ENCODE measurements around the gene BRSK2.
"Not testable (repeated sequence)": the region's sequence is repeated elsewhere in the genome, so short reads cannot be mapped to it uniquely, and the experiment has no call there.

The BRSK2 gene

DNA sequence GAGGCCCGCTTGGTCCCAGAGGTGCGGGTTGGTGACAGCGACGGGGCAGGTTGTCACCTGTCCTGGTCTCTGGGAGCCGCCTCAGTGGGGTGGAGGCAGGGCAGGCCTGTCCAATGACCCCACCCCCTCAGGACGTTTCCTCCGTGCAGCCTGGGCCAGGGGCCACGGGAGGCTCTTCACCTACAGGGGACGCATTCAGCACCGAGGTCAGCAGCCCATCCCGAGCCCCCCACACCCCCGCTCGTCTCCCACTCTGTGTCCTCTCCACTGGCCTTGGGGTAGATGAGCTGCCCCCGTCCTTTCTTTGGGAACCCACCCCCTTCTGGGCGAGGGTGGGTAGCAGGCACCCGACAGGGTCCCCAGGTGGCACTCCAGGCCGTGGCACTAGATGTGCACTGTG, 35.7 kb downstream of the BRSK2 start:
- no peak for DNase-seq (ENCODE audit: insufficient read length, low spot score)

DNA sequence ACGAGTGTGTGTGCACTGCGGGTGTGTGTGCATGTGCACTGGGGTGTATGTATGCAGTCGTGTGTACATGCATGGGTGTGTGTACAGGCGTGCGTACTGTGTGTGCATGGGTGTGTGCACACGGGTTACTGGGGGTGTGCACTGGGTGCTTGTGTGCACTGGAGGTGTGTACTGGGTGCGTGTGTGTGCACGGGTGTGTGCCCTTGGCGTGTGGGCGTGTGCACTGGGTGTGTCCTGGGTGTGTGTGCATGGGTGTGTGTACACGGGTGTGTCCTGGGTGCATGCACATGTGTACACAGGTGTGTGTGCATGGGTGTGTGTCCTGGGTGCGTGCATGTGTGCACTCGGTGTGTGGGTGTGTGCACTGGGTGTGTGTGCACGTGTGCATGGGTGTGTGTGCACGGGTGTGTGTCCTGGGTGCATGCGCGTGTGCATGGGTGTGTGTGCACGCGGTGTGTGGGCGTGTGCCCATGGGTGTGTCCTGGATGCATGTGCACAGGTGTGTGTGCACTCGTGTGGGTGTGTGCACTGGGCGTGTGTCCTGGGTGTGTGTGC, 39.1 kb downstream of the BRSK2 start:
- TF ChIP-seq, protein P1, sequence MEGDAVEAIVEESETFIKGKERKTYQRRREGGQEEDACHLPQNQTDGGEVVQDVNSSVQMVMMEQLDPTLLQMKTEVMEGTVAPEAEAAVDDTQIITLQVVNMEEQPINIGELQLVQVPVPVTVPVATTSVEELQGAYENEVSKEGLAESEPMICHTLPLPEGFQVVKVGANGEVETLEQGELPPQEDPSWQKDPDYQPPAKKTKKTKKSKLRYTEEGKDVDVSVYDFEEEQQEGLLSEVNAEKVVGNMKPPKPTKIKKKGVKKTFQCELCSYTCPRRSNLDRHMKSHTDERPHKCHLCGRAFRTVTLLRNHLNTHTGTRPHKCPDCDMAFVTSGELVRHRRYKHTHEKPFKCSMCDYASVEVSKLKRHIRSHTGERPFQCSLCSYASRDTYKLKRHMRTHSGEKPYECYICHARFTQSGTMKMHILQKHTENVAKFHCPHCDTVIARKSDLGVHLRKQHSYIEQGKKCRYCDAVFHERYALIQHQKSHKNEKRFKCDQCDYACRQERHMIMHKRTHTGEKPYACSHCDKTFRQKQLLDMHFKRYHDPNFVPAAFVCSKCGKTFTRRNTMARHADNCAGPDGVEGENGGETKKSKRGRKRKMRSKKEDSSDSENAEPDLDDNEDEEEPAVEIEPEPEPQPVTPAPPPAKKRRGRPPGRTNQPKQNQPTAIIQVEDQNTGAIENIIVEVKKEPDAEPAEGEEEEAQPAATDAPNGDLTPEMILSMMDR (IDR thresholded peaks at IDR 0.05; ENCODE audit: insufficient read depth, missing control alignments): no peak
- FAIRE-seq: no peak

More for the DNA sequence above, 35.7 kb downstream of the BRSK2 start:
- TF ChIP-seq, protein P1 (IDR thresholded peaks at IDR 0.05; ENCODE audit: insufficient read depth, missing control alignments): no peak
- FAIRE-seq: no peak

DNA sequence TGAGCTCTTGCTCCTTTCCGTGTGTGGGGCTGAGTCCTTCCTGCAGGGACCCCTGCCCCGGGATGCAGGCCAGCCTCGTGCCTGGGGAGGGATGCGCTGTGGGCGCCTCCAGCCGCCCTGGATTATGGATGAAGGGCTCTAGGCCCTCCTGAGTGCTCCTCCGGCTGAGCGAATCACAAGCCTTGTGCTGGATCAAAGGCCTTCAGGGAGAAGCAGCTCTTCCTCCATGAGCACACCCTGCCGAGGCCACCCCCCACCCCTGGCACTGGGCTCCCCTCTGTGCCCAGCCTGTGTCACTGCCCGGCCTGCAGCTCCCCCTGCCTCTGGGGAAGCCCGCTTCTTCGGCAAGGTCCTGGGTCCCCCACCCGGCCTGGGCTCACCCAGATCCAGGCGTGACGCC, 43.8 kb downstream of the BRSK2 start:
- TF ChIP-seq, protein P1 (IDR thresholded peaks at IDR 0.05; ENCODE audit: insufficient read depth, missing control alignments): no peak
- FAIRE-seq (no peak), DNase-seq (ENCODE audit: insufficient read length, low spot score) (no peak)

More for the DNA sequence above, 39.1 kb downstream of the BRSK2 start:
- no peak for DNase-seq (ENCODE audit: insufficient read length, low spot score)

DNA sequence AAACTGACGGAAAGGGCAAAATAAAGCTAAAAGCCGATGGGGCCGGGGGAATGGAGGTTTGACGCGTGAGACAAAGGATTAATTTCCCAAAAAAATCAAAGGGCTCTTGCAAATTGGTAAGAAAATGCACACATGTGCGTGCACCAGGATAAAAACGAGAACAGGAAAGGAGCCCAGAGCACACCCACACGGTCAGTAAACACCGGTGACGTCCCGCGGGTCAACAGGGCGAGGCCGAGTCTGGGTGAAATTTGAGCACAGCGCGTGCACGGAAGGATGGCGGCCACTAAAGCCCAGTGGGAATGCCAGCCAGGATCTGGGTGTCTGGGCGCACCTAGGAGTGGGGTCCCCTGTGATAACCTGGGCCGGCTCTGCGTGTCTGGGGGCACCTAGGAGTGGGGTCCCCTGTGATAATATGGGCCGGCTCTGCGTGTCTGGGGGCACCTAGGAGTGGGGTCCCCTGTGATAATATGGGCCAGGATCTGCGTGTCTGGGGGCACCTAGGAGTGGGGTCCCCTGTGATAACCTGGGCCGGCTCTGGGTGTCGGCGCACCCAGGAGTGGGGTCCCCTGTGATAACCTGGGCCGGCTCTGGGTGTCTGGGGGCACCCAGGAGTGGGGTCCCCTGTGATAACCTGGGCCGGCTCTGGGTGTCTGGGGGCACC, 44.4 kb downstream of the BRSK2 start:
- TF ChIP-seq, protein P1 (IDR thresholded peaks at IDR 0.05; ENCODE audit: insufficient read depth, missing control alignments): no peak
- DNase-seq (ENCODE audit: insufficient read length, low spot score) (no peak), FAIRE-seq (no peak)

DNA sequence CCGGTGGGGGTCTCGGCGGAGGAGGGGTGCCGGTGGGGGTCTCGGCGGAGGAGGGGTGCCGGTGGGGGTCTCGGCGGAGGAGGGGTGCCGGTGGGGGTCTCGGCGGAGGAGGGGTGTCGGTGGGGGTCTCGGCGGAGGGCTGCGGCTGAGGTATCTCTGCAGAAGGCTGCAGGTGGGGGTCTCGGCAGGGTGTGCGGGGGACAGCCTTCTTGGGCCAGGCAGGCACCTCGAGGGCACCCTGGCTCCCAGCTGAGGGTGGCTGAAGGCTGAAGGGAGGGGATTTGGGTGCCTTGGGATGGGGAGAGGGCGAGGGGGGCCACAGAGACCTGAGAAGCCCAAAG, 45.7 kb downstream of the BRSK2 start:
- DNase-seq (ENCODE audit: insufficient read length, low spot score); FAIRE-seq: not testable (repeated sequence)

DNA sequence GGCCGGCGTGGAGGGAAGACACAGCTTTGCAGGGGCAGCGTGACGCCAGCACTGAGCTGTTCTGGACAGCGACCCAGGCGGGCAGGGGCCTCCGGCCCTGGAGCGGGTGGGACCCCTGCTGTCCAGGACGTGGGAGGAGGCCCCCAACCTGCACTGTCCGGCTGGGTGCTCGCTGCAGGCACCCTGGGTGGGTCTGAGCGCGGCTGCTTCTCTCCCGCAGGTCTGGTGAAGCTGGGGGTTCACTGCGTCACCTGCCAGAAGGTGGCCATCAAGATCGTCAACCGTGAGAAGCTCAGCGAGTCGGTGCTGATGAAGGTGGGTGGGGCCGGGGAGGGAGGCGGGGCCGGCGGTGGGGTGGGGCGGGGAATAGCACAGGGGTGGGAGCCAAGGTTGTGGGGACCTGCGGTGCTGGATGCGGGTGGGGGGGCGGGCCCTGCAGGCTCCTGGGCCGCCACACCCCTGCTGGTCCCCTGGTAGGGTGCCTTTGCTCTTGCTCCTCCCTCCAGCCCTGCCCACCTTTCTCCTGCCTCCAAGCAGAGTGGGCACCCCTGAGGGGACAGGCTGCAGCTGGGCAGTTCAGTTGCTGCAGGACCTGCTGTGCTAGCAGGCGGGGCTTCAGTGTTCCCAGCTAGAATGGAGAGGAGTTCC, 46.2 kb downstream of the BRSK2 start:
- TF ChIP-seq, protein P1 (IDR thresholded peaks at IDR 0.05; ENCODE audit: insufficient read depth, missing control alignments): no peak
- FAIRE-seq: no peak
- DNase-seq (ENCODE audit: insufficient read length, low spot score): no peak

DNA sequence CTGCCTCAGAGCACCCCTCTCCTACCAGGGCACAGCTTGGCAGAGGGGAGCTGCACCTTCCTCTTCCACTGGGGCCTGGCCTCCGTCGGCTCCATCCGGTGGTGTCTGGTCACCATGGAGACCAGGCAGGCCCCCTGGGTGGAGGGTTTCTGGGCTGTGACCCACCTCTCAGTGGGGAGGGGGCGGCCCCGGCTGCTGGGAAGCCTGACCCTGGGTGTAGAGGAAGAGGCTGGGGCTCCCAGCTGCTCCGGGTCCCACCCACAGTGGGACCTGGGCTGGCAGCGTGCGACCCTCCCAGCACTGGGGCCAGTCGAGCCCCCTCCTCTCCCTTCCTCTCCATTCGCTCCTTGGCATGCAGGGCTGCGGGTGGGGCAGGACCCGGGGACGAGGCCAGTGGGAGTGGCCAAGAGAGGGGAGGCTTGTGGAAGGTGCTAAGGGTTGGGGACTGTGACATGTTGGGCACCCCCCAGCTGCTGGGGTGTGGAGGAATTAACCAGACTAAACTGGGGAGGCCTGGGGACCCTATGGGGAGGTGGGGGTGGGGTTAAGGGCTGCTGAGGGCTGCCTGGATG, 46.8 kb downstream of the BRSK2 start:
- FAIRE-seq: no peak
- TF ChIP-seq, protein P1 (IDR thresholded peaks at IDR 0.05; ENCODE audit: insufficient read depth, missing control alignments): no peak
- no peak for DNase-seq (ENCODE audit: insufficient read length, low spot score)

Data from D721Med (cell line).